B cell (primary cell): ENCODE data around the gene INHBA. TPM values are rescaled to one million over a fixed set of nuclear protein-coding genes. Genes with fewer than 3 reads are reported as not detected.

ENCODE experiments used
- ATAC-seq: fragments of 200-7000 bp; cut with Tn5 transposase; one replicate; pipeline ENCODE4 v1.10.0; 2021; ENCODE audit warnings: low read depth, mild to moderate bottlenecking, moderate number of reproducible peaks, moderate library complexity
- CTCF ChIA-PET: fragments of 350-600 bp; sonication (Branson Sonifier 250); formaldehyde crosslinking; loops from one replicate; lab custom pipeline; 2021; ENCODE audit warnings: antibody characterized with exemption, inconsistent platforms; lab: Charles Lee
- POLR2A ChIA-PET: fragments of 350-600 bp; sonication (Branson Sonifier 250); formaldehyde crosslinking; loops from one replicate; lab custom pipeline; 2021; ENCODE audit warnings: antibody characterized with exemption; lab: Charles Lee
- DNase-seq: peaks from one replicate; pipeline ENCODE4 v3.0.0; 2013
- H2AFZ ChIP-seq: 2 replicates; pipeline ENCODE4 v1.6.1; 2012; ENCODE audit warnings: mild to moderate bottlenecking, low read depth, low read length; ENCODE audit not compliant: insufficient read depth, poor library complexity, severe bottlenecking
- H3K27ac ChIP-seq, 2 donors: 1 replicate in 1 of 2; 2 replicates in 1 of 2; pipeline ENCODE4 v1.5.1; 2012 to 2013; ENCODE audit warnings: low read length in 2 of 2, mild to moderate bottlenecking in 2 of 2, moderate library complexity in 1 of 2
- H3K27me3 ChIP-seq, 4 experiments: fragments of 200-600 bp in 1 of 4; sonication (generic) in 1 of 4; replicated peaks in 1 of 4; 1 replicate in 2 of 4; 2 replicates in 2 of 4; pipeline versions ENCODE4 v1.6.1 to v1.7.0; 2013 to 2016; ENCODE audit warnings: low read length in 3 of 4, mild to moderate bottlenecking in 2 of 4, mixed read lengths in 1 of 4, moderate library complexity in 1 of 4; ENCODE audit not compliant: insufficient read depth in 4 of 4, control insufficient read depth in 3 of 4; ENCODE audit errors: control extremely low read depth in 1 of 4
- H3K36me3 ChIP-seq, 2 experiments: replicated peaks in 1 of 2; 1 replicate in 1 of 2; 2 replicates in 1 of 2; pipeline versions ENCODE4 v1.6.1 to v1.7.1; 2013; ENCODE audit warnings: low read length in 1 of 2; ENCODE audit not compliant: insufficient read depth in 2 of 2, control insufficient read depth in 1 of 2; ENCODE audit errors: control extremely low read depth in 1 of 2, extremely low read depth in 1 of 2
- H3K4me1 ChIP-seq, 2 donors: fragments of 200-600 bp in 1 of 2; sonication (generic) in 1 of 2; 1 replicate in 1 of 2; 2 replicates in 1 of 2; pipeline versions ENCODE4 v1.5.1 to v1.6.1; 2013 to 2017; ENCODE audit warnings: low read length in 2 of 2; ENCODE audit not compliant: control insufficient read depth in 2 of 2, insufficient read depth in 2 of 2
- H3K4me2 ChIP-seq: replicated peaks from 2 replicates; pipeline ENCODE3; 2012; ENCODE audit warnings: mild to moderate bottlenecking, low read depth, low read length; ENCODE audit not compliant: poor library complexity, severe bottlenecking
- H3K4me3 ChIP-seq, 5 experiments: fragments of 200-600 bp in 1 of 5; sonication (generic) in 1 of 5; 1 replicate in 3 of 5; 2 replicates in 2 of 5; pipeline versions ENCODE4 v1.5.1 to v1.7.0; 2011 to 2016; ENCODE audit warnings: low read length in 4 of 5, mild to moderate bottlenecking in 4 of 5, low read depth in 2 of 5, control low read depth in 1 of 5, moderate library complexity in 1 of 5; ENCODE audit not compliant: insufficient read depth in 1 of 5; ENCODE audit errors: control extremely low read depth in 1 of 5, extremely low read depth in 1 of 5
- H3K79me2 ChIP-seq: fragments of 200-600 bp; sonication (generic); one replicate; pipeline ENCODE4 v1.6.0; 2016; ENCODE audit warnings: low read length; ENCODE audit not compliant: control insufficient read depth, insufficient read depth
- H3K9ac ChIP-seq: fragments of 200-600 bp; sonication (generic); 2 replicates; pipeline ENCODE4 v1.6.1; 2017; ENCODE audit warnings: mild to moderate bottlenecking, low read length, moderate library complexity
- H3K9me3 ChIP-seq, 3 donors: one replicate each; pipeline versions ENCODE4 v1.6.1 to v1.7.1; 2013; ENCODE audit warnings: low read length in 2 of 3; ENCODE audit not compliant: control insufficient read depth in 2 of 3, insufficient read depth in 1 of 3; ENCODE audit errors: control extremely low read depth in 1 of 3
- H4K20me1 ChIP-seq: 2 replicates; pipeline ENCODE4 v1.6.0; 2012; ENCODE audit warnings: mild to moderate bottlenecking, low read length; ENCODE audit not compliant: insufficient read depth, control insufficient read depth, poor library complexity, severe bottlenecking
- H3K27ac Mint-ChIP-seq: one replicate; pipeline ENCODE4 v1.8.0; 2021; ENCODE audit warnings: mixed read lengths
- H3K27me3 Mint-ChIP-seq: one replicate; pipeline ENCODE4 v1.8.0; 2021; ENCODE audit warnings: mixed read lengths
- H3K4me1 Mint-ChIP-seq: one replicate; pipeline ENCODE4 v1.8.0; 2021; ENCODE audit warnings: mixed read lengths
- H3K4me3 Mint-ChIP-seq: one replicate; pipeline ENCODE4 v1.8.0; 2021; ENCODE audit warnings: mixed read lengths
- H3K9me3 Mint-ChIP-seq: one replicate; pipeline ENCODE4 v1.8.0; 2022; ENCODE audit warnings: mixed read lengths; ENCODE audit not compliant: insufficient read depth
- CTCF ChIP-seq: fragments of 200-600 bp; IDR thresholded peaks from one replicate; pipeline ENCODE4 v1.8.0; 2022; ENCODE audit warnings: antibody characterized with exemption, mild to moderate bottlenecking
- EZH2 ChIP-seq: IDR thresholded peaks from 2 replicates; pipeline ENCODE4 v1.6.1; 2012; ENCODE audit warnings: borderline replicate concordance, low read depth, mild to moderate bottlenecking, moderate library complexity, low read length; ENCODE audit not compliant: insufficient read depth, poor library complexity, severe bottlenecking
- WGBS: methylation state at CpG from one replicate; pipeline ENCODE4 v1.1.5; 2013; ENCODE audit warnings: missing lambda C conversion rate; ENCODE audit not compliant: insufficient coverage; 5-methylcytosine and 5-hydroxymethylcytosine counted together
- intact Hi-C: fragments of 100-400 bp; cut with micrococcal nuclease; formaldehyde crosslinking; loops from one replicate; pipeline ENCODE4 v1.10.0; 2022
- polyA plus RNA-seq: library from polyadenylated mRNA; depleted of rRNA; stranded (reverse); fragments of >200 nt; gene quantifications from 2 replicates; pipeline ENCODE4 v1.2.3, GENCODE V29; 2012
- total RNA-seq, 2 donors: library from RNA; stranded (reverse); fragments of 120-200 nt in 1 of 2; gene quantifications; 1 replicate in 1 of 2; 2 replicates in 1 of 2; pipeline versions ENCODE4 v1.2.3 to v1.2.4, GENCODE V29; 2013 to 2022

Gene INHBA
- total and polyA plus RNA-seq, 2 donors (not counting 1 experiment from before 2014, with no cell fraction given): not detected

GRCh38 chr7:41730161-41730560 is 27.3 kb upstream of the INHBA start:
- Histone ChIP-seq H3K4me3 (no peak overlapping the region), H3K79me2 (no peaks in the 10 kb centered on the region), H3K36me3 (no peaks in the 10 kb centered on the region), H4K20me1 (no peaks in the 10 kb centered on the region), H2AFZ (no peak overlapping the region), H3K27ac (no peak overlapping the region), H3K9me3 (no peaks in the 10 kb centered on the region), H3K4me1 (peaks cover 7 to 8% of the 10 kb centered on the region in 2 donors), H3K9ac (no peak overlapping the region), H3K4me2 (no peak overlapping the region), H3K27me3 (no peaks in the 10 kb centered on the region)
- Mint-ChIP-seq H3K27me3 (no peaks in the 10 kb centered on the region), H3K27ac (no peak overlapping the region), H3K9me3 (no peaks in the 10 kb centered on the region), H3K4me3 (no peak overlapping the region), H3K4me1 (peaks cover 12% of the 10 kb centered on the region)
- CTCF ChIA-PET: interaction anchor here (0.5 to 1.2 kb wide), 2 partner anchors 112 to 1399 kb away, joined by 4 to 5 read pairs; no protein-coding TSS in a partner anchor
- WGBS: no CpG with 5 or more reads among the region's 1 CpG
- DNase-seq: no peak
- TF ChIP-seq EZH2 (no peak), CTCF (no peak)
- ATAC-seq: no peak
- POLR2A ChIA-PET: no interaction called here
- intact Hi-C loops: no loop called here

GRCh38 chr7:41729059-41729458 is 26.2 kb upstream of the INHBA start:
- ATAC-seq: no peak
- Histone ChIP-seq H3K27ac (no peak overlapping the region), H3K4me1 (peaks cover 7 to 8% of the 10 kb centered on the region in 2 donors), H3K4me3 (no peak overlapping the region), H3K27me3 (no peaks in the 10 kb centered on the region), H3K9ac (no peak overlapping the region), H3K79me2 (no peaks in the 10 kb centered on the region), H2AFZ (no peak overlapping the region), H3K36me3 (no peaks in the 10 kb centered on the region), H4K20me1 (no peaks in the 10 kb centered on the region), H3K9me3 (no peaks in the 10 kb centered on the region), H3K4me2 (no peak overlapping the region)
- ChIA-PET CTCF (no interaction called here), POLR2A (no interaction called here)
- WGBS: 97% methylated on average over 4 of the region's 4 CpGs
- Mint-ChIP-seq H3K9me3 (no peaks in the 10 kb centered on the region), H3K4me3 (no peak overlapping the region), H3K4me1 (peaks cover 16% of the 10 kb centered on the region), H3K27ac (no peak overlapping the region), H3K27me3 (no peaks in the 10 kb centered on the region)
- DNase-seq: no peak
- TF ChIP-seq EZH2: no peak
- no peak for TF ChIP-seq CTCF
- intact Hi-C loops: no loop called here
